ENCODE results near the gene AQP1.

AQP1 gene

DNA sequence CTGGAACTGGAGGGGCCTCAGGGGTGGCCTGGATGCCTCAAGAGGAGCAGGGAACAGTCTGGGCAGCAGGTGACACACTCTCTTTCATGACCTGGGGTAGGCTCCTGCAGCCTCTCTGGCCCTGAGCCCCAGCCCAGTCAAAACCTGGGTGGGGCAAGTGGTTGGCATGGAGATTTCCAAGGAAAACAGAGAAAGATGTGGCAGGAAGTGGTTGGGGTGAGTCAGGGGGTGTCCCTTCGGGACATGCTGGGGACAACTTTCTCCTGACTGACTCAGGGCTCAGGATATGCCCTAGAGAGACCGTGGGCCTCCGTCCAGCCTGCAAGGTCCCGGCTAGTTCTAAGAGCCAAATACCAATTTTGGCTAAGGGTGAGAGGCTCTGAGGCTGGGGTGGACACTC lies 2.9 kb downstream of the AQP1 start:
- Mint-ChIP-seq H3K9me3 (no peaks in the 10 kb centered on the region), H3K4me3 (no peak overlapping the region), H3K27ac (no peak overlapping the region), H3K4me1 (peaks cover 4% of the 10 kb centered on the region), H3K27me3 (peaks cover 7% of the 10 kb centered on the region), H3K36me3 (no peaks in the 10 kb centered on the region)
- ATAC-seq (ENCODE audit: low read depth), result no peak
- DNase-seq (ENCODE audit: low spot score in 2 of 2), result no peak

DNA sequence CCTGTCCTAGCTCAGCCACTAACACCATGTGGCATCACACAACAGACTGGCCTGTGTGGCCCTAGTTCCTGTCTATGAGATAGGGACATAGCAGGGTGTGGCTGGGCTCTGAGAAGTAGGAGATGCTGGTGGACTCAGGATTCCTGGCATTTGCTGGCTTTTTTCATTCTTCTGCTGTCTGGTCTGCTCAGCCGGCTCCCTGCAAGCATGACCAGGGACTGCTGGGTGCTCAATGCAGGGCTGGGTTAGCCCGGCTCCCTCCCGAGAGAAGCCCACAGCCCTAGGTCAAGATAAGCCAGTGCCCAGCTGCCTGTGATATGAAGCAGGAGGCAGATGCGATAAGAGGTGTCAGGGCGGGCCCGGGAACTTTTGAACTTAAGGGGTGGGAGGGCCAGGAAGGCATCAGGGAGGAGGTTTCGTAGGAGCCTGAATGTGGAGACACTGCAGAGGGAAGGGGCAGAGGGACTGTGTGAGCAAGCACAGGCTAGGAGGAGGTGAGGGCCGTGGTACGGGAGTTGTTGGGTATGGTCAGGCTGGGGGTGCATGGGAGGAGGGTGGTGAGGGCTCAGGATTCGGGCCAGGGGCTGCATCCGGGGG lies 3.5 kb downstream of the AQP1 start:
- no peak overlapping the region for H3K27ac Mint-ChIP-seq
- no peaks in the 10 kb centered on the region for H3K9me3 Mint-ChIP-seq
- H3K36me3 Mint-ChIP-seq, result no peaks in the 10 kb centered on the region
- H3K27me3 Mint-ChIP-seq, result peaks cover 7% of the 10 kb centered on the region
- no peak for DNase-seq (ENCODE audit: low spot score in 2 of 2)
- H3K4me3 Mint-ChIP-seq, result no peak overlapping the region
- no peak for ATAC-seq (ENCODE audit: low read depth)
- H3K4me1 Mint-ChIP-seq, result peaks cover 4% of the 10 kb centered on the region

DNA sequence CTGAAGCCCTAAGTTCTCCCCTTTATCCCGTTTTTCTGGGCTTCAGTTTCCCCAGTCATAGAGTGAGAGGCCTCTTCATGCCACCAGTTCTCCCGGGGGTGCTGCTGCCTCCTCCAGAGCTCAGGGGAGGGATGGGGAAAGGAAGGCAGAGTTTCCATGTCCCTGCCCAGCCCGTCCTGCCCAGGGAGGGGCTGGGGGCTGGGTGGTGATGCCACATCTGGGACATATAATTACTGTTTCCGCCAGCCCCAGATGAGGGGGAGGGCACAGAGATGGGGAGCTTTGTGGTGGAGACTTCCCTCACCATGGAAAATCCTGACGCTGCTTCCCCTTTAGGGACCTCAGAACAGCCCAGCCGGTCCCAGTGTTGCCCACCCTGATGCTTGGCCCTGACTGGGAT lies 4.1 kb downstream of the AQP1 start:
- no peak for ATAC-seq (ENCODE audit: low read depth)
- no peak for DNase-seq (ENCODE audit: low spot score in 2 of 2)
- Mint-ChIP-seq H3K9me3 (no peaks in the 10 kb centered on the region), H3K4me3 (no peak overlapping the region), H3K27me3 (peaks cover 5% of the 10 kb centered on the region), H3K4me1 (peaks cover 2% of the 10 kb centered on the region), H3K27ac (no peak overlapping the region), H3K36me3 (no peaks in the 10 kb centered on the region)

DNA sequence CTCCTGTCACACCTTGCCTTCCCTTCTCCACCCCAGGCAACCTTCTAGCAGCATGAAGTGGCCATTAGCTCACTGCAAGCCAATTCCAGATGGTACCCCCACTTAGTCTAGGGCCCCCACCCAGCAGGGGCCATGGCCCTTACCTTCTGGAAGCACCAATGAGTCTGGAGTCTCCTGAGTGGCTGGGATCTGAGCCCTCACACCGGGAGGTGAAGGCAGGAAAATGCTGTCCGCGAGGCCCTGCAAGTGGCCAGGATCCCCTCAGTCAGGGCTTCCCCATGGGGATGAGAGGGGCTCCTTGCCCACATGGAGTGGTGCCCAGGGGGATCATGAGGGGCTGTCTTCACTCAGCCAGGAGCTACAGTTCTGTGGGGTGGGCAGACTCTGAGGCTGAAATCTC lies 4.6 kb downstream of the AQP1 start:
- Mint-ChIP-seq H3K4me3 (no peak overlapping the region), H3K27me3 (peaks cover 7% of the 10 kb centered on the region), H3K36me3 (no peaks in the 10 kb centered on the region), H3K27ac (no peak overlapping the region), H3K4me1 (no peaks in the 10 kb centered on the region), H3K9me3 (no peaks in the 10 kb centered on the region)
- DNase-seq (ENCODE audit: low spot score in 2 of 2) (no peak), ATAC-seq (ENCODE audit: low read depth) (no peak)

DNA sequence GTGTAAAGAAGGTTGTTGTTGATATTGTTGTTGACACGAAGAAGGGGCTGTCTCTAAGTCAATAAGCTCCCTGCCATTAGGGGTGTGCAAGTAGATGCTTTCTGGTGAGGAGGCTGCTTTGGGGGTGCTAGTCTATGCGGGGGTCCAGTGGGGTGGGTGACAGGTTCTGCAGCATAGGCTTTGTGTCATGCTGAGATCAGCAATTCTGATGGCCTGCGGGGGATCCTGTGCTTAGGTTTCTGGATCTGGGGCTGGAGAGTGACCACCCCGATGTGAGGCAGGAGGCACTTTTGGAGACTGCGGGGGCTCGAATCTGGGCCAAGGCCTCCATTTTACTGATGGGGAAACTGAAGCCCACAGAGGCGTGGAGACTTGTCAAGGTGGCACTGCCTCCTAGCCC lies 5.1 kb downstream of the AQP1 start:
- DNase-seq (ENCODE audit: low spot score in 2 of 2), result no peak
- Mint-ChIP-seq H3K4me1 (no peaks in the 10 kb centered on the region), H3K36me3 (no peaks in the 10 kb centered on the region), H3K27me3 (peaks cover 5% of the 10 kb centered on the region), H3K9me3 (no peaks in the 10 kb centered on the region), H3K4me3 (no peak overlapping the region), H3K27ac (no peak overlapping the region)
- ATAC-seq (ENCODE audit: low read depth), result no peak

DNA sequence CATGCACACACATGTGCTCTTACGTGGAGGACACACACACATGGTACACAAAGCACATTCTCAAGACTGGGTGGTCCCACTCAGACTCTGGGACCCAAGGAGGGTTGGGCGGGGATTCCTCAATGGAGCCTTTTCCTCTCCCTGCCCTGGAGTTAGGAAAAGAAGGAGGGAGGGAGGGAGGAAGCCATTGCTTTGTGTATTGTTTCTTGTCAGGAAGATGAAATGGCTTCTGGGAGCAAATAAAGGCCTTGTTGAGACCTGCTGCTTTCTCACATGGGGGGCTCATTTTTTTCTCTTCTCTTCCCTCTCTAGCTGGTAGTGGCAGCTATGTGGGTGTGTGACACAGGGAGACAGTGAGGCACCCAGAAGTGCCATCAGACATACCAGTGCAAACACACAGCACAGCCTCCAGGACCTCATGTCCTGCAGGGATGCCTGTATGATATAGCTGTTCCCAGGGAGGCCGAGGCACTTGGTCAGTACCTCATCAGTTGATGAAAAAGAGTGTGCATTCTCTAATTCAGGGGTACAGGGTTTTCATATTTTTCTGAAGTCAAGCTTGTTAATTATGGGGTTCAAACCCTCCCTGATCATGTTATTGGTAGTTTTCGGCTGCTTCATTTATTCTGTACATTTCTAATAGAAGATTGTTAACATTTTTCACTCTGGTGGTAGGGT lies 5.7 kb downstream of the AQP1 start:
- DNase-seq (ENCODE audit: low spot score in 2 of 2), result no peak
- peaks cover 3% of the 10 kb centered on the region for H3K27me3 Mint-ChIP-seq
- no peaks in the 10 kb centered on the region for H3K9me3 Mint-ChIP-seq
- no peak overlapping the region for H3K4me3 Mint-ChIP-seq
- H3K27ac Mint-ChIP-seq, result no peak overlapping the region
- no peaks in the 10 kb centered on the region for H3K4me1 Mint-ChIP-seq
- H3K36me3 Mint-ChIP-seq, result no peaks in the 10 kb centered on the region
- ATAC-seq (ENCODE audit: low read depth), result no peak

DNA sequence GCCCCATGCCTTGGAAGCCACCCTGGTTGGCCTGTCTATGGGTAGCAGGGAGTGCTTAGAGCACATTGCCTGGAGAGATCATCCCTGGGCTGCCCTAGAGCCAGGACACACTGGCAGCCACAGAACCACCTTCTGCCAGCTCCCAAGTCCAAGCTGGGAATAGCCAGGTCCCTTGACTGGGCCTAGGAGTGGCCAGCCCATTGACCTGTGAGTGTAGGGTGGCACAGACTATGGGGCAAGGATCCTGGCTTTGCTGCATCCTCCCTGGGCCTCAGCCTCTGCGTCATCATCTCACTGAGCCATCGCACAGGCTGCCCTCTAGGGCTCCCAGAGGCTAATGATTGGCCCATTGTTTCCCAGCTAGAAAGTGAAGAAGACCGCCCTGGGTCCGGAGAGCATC lies 7.0 kb downstream of the AQP1 start:
- Mint-ChIP-seq H3K27me3 (peaks cover 1% of the 10 kb centered on the region), H3K4me3 (no peak overlapping the region), H3K27ac (no peak overlapping the region), H3K36me3 (no peaks in the 10 kb centered on the region), H3K9me3 (no peaks in the 10 kb centered on the region), H3K4me1 (no peaks in the 10 kb centered on the region)
- ATAC-seq (ENCODE audit: low read depth) (no peak), DNase-seq (ENCODE audit: low spot score in 2 of 2) (no peak)

DNA sequence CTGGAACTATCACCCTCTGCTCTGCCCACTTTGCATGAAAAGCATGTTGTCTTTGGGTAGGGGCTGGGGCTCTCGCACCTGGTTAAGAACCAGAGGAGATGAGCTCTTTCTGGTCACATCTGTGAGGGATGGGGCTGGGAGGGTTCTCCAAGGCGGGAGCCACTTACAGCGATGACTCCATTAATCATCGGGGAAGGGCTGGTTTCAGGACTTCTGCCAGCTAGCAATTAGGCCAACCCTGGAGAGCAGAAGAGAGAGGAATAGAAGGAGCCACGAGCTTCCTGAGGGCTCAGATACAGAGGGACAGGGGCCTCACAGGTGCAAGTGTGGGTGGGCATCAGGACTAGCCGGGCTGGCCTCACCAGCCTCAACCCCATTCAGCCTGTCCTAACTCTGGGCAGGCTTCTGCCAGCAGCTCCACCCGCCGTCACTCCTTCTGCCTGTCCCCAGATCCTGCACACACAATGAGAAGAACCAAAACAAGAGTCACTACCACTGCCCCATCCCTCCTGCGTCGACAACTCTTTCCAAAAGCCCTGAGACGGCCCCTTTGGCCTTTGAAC lies 8.4 kb downstream of the AQP1 start:
- Mint-ChIP-seq H3K9me3 (no peaks in the 10 kb centered on the region), H3K4me3 (no peak overlapping the region), H3K27me3 (peaks cover 1% of the 10 kb centered on the region), H3K27ac (no peak overlapping the region), H3K4me1 (no peaks in the 10 kb centered on the region), H3K36me3 (no peaks in the 10 kb centered on the region)
- no peak for ATAC-seq (ENCODE audit: low read depth)
- no peak for DNase-seq (ENCODE audit: low spot score in 2 of 2)

DNA sequence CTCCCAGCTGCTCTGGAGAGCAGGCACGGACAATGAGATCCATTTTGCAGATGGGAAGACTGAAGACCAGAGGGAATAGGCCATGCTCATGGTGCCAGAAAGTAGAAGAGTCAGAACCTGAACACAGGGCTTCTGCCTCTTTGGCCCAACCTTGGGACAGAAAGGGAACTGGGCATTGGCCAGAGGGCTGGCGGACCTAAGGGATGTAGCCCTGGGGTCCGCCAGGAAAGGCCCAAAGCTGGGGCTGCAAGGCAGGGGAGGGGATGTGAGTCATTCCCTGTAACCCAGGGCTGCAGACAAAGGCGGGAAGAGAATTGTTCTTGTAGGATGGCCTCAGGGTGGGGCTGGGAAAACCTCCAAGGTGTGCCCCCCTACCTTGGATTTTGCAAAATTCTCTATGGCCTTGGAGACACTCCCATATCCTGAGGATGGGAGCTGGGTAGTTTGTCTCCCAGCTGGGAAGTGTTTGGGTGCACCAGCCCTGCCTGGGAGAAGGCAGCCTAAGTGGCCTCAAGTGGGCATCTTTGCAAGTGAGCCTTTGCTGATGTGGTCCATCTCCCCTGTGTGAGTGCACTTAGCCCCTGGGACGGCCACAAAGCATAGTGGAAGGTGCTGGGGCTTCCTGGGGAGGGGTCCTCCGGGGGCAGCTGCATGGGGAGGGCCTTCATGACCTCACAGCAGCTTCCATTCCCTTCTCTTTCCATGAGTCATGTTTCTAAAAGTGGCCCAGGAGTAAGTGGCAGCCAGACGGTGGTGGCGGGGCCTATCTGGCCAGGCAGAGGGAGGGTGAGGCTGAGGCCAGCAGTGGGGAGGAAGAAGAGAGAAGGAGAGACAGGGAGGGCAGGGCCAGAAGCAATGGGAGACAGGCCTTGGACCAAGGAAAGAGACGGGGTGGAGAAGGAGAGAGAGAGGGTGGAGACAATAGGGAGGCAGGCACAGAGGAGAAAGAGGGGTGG lies 9.2 kb downstream of the AQP1 start:
- Mint-ChIP-seq H3K36me3 (no peaks in the 10 kb centered on the region), H3K9me3 (no peaks in the 10 kb centered on the region), H3K4me1 (no peaks in the 10 kb centered on the region), H3K27me3 (peaks cover 1% of the 10 kb centered on the region), H3K4me3 (no peak overlapping the region), H3K27ac (no peak overlapping the region)
- ATAC-seq (ENCODE audit: low read depth) (no peak), DNase-seq (ENCODE audit: low spot score in 2 of 2) (no peak)

DNA sequence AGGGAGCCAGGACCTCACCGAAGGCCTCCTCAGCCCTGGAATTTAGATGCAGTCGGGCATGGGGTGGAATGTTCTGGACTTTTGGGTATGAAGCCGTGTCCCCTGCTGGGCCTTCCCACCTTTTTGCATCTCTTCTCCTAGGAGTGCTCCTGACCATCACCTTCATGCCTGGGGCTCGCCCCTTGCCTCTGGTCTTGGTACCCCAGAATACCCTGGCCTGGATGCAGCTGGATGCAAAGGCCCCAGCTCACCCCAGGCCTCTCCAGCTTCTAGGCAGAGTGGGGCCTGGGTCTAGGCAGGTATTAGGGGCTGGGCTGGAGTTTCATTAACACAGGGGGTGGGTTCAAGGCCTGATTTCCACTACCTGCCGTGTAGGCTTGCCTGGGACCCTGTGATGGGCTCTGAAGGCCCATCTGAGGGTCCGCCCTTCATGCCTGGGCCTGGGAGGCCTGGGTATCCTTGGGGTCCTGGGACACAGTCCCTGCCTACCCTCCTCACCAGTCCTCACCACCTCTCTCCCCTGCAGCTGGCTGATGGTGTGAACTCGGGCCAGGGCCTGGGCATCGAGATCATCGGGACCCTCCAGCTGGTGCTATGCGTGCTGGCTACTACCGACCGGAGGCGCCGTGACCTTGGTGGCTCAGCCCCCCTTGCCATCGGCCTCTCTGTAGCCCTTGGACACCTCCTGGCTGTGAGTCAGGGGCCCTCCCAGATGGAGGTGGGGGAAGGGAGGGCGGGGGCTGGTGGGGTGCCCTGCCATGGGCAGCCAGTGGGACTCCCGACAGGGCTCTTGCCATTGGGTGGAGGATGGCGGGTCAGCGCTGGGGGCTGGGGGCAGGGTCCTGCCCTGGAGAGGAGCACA lies 10.1 kb downstream of the AQP1 start:
- Mint-ChIP-seq H3K27me3 (peaks cover 1% of the 10 kb centered on the region), H3K9me3 (peaks cover 2% of the 10 kb centered on the region), H3K36me3 (no peaks in the 10 kb centered on the region), H3K4me3 (no peak overlapping the region), H3K4me1 (no peaks in the 10 kb centered on the region), H3K27ac (no peak overlapping the region)
- DNase-seq (ENCODE audit: low spot score in 2 of 2) (no peak), ATAC-seq (ENCODE audit: low read depth) (no peak)

DNA sequence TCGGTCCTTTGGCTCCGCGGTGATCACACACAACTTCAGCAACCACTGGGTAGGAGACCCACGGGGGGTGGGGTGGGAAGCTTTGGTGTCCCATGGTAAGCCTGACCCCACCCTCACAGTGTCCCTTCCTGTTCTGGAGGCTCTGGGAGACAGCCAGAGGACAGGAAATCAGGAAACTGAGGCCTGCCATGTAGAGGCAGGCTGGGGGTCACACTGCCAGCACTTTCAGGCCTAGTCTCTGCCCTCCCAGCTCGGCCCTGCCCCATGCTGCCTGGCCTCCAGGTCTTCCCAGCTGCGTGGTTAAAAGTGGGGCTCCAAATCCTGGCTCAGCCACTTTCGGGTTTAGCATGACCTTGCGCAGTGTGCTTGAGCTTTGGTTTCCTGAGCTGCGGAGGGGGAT lies 10.9 kb downstream of the AQP1 start:
- no peak for DNase-seq (ENCODE audit: low spot score in 2 of 2)
- Mint-ChIP-seq H3K4me3 (no peak overlapping the region), H3K27me3 (peaks cover 1% of the 10 kb centered on the region), H3K27ac (no peak overlapping the region), H3K4me1 (no peaks in the 10 kb centered on the region), H3K9me3 (peaks cover 3% of the 10 kb centered on the region), H3K36me3 (no peaks in the 10 kb centered on the region)
- no peak for ATAC-seq (ENCODE audit: low read depth)

DNA sequence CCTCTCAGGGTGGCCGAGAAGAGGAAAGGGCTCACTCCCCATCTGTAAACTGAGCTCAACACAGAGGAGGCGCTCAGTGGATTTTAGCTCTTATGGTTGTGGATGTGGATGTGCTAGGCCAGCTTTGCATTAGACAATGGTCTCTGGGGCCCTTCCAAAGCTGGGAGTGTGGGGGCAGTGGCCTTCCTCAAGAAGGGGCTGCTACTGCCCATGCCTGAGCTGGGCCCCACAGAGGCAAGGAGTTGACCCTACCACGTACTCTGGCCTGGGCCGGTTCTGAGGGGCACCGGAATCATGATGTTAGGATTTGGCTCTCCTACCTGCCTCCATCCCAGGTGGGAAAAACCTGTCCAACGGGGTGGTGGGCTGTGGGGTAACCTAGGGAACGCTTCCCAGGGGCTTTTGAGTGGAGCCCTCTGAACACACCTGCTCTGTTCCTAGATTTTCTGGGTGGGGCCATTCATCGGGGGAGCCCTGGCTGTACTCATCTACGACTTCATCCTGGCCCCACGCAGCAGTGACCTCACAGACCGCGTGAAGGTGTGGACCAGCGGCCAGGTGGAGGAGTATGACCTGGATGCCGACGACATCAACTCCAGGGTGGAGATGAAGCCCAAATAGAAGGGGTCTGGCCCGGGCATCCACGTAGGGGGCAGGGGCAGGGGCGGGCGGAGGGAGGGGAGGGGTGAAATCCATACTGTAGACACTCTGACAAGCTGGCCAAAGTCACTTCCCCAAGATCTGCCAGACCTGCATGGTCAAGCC lies 11.5 kb downstream of the AQP1 start:
- Mint-ChIP-seq H3K36me3 (no peaks in the 10 kb centered on the region), H3K27ac (no peak overlapping the region), H3K4me3 (no peak overlapping the region), H3K9me3 (peaks cover 3% of the 10 kb centered on the region), H3K27me3 (peaks cover 1% of the 10 kb centered on the region), H3K4me1 (no peaks in the 10 kb centered on the region)
- ATAC-seq (ENCODE audit: low read depth), result no peak
- DNase-seq (ENCODE audit: low spot score in 2 of 2), result no peak

All from memory B cell (primary cell).